Vagina (tissue), 2 donors: Measurements from ENCODE around the gene ANKRD10.

Source experiments
- CTCF ChIP-seq, 3 experiments: fragments of 450-650 bp in 2 of 3; fragments of 200-600 bp in 1 of 3; sonication (generic) in 1 of 3; IDR thresholded peaks; one replicate each; pipeline ENCODE4 v1.5.1; 2017 to 2019; ENCODE audit warnings: antibody characterized with exemption in 3 of 3, mild to moderate bottlenecking in 2 of 3, moderate library complexity in 2 of 3
- POLR2A ChIP-seq, 2 donors: fragments of 450-650 bp; IDR thresholded peaks; one replicate each; pipeline ENCODE4 v1.6.1; 2017; ENCODE audit warnings: antibody characterized with exemption in 2 of 2, mild to moderate bottlenecking in 2 of 2, moderate library complexity in 2 of 2
- POLR2AphosphoS5 ChIP-seq, 2 donors: sonication (generic); formaldehyde crosslinking; IDR thresholded peaks; one replicate each; pipeline ENCODE4 v1.9.0; 2017; ENCODE audit warnings: antibody characterized with exemption in 2 of 2, mild to moderate bottlenecking in 2 of 2, low read depth in 1 of 2; ENCODE audit not compliant: insufficient read depth in 1 of 2

GRCh38 chr13:110828705-110829104 lies 86.2 kb downstream of the ANKRD10 start:
- TF ChIP-seq CTCF (IDR thresholded peaks at IDR 0.05) (no peak), POLR2AphosphoS5 (IDR thresholded peaks at IDR 0.05; ENCODE audit: insufficient read depth in 1 of 2, low read depth in 1 of 2) (no peak), POLR2A (IDR thresholded peaks at IDR 0.05) (no peak)
